NCI-H345 treated with DMSO at 0.1 percent for 48 hours (cell line): ENCODE data around the gene SLC27A2.

Experiments
- DNase-seq: peaks from one replicate; lab custom pipeline; 2025; ENCODE audit not compliant: unreplicated experiment; lab: John Stamatoyannopoulos, UW

Gene SLC27A2

DNA sequence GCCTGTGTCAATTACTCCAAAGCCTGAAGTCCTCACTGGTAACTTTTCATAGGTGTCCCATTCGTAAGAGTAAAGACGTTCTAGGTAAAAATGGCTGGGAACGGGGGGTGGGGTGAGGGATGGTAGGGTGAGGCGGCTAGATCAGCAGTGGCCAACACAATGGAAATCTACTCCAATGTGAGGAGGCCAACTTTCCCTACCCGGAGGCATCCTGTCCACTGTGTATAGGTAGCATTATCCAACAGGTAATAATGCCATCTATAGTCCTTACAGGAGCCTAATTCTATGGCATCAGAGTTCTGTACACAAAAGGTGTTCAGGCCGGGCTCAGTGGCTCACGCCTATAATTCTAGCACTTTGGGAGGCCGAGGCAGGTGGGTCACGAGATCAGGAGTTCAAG lies 54.4 kb downstream of the SLC27A2 start:
- DNase-seq = no peak

DNA sequence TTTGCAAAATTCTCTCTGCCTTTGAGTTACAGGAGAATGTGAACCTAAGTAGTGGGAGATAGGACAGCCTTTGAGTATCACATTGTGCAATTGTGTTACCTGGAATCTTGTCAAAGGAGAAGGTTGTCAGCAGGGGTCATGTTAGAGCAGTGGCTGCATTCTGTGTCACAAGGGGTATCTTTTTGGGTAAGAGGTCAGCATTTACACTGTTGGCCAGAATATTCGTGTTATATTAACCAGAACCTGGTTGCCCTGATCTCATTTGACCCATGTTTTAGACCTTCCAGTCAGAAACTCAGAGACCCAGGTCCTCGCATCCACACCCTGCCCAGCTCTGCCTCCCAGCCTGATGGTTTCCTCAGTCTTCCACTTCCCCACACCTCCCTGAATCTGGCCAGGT lies 56.3 kb downstream of the SLC27A2 start:
- DNase-seq = no peak

DNA sequence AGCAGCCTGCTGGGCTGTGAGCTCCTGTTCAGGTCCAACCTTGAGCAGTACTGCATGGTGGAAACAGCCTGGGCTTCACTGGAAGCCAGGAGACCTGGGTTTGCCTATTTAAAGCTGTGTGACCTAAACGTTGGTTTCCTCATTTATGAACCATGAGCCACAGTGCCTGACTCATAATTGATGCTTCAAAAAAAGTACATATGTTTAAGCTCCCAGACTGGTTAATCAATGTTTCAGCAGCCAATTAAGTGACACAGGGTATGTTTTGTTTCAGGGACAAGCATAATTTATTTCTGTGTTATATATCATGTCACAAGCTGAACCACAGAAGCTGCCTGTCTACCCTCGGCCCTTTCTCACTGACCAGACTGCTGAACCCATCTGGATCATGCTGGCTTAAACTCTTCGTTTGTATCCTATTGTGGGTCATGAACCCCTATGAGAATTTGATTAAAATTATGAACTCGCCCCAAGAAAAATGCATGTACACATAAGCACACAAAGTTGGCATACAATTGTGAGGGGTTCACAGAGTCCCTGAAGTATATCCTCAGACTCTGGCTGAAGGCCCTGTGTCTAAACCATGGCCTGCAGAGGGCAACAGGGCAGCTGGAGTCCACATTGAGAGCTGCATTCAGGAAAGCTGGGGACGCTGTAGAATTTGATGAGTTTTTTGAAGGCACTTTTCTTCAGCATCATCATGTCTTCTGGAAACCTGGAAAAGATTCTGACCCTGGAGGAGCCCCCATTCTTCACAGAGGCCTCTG lies 59.9 kb downstream of the SLC27A2 start:
- no peak for DNase-seq

DNA sequence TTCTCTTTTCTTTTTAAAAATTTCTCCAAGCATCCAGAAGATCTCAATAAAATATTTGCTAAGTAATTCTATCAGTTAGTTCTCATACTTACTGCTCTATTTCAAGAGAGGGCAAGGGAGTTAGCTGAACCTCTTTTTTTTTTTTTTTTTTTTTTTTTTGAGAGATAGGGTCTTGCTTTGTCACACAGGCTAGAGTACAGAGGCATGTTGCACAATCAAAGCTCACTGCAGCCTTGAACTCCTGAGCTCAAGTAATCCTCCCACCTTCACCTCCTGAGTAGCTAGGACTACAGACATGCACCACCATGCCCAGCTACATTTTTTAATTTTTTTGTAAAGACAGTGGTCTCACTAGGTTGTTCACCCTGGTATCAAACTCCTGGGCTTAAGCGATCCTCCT lies 62.2 kb downstream of the SLC27A2 start:
- DNase-seq = no peak

DNA sequence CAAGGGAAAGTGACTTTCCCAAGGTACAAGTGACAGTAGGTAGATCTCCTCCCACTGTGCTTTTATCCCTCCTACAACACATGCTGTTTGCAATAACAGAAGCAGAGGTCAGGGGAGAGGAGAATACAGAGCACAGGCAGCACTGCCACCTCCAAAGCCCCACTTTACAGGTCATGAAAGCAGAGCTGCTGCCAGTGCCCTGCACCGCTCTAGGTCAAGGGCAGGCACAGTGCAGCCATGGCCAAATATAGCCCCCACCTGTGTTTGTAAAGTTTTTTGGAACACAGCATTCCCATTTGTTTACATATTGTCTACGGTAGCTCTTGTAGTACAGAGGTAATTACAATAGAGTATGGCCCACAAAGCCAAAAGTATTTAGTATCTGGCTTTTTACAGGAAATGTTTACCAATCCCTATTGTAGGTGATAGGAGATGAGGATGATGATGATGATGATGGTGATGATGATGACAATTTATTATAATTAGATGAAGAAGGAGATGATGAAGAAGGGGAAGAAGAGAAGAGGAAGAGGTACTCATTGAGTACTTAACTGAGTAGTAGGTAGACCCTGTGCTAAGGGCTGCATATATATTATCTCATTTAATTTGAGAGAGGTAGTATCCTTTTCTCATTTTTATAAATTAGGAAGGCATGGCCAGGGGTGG lies 63.1 kb downstream of the SLC27A2 start:
- no peak for DNase-seq

DNA sequence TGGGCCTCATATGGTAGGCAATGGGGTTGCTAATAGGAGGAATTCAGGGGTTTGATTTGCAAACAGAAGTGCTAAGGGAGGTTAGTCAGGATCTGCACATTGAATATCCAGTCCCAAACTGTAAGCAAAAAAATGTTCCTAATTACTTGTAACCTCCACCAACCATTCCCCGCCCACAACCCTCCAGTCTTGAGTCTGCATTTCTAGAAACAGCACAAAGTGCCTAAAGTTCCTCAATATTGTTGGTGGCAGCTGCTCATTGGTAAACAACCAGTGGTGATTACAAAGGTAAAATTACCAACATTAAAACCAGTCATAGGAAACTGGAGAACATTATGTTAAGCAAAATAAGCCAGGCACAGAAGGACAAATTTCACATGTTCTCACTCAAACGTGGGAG lies 64.6 kb downstream of the SLC27A2 start:
- no peak for DNase-seq

DNA sequence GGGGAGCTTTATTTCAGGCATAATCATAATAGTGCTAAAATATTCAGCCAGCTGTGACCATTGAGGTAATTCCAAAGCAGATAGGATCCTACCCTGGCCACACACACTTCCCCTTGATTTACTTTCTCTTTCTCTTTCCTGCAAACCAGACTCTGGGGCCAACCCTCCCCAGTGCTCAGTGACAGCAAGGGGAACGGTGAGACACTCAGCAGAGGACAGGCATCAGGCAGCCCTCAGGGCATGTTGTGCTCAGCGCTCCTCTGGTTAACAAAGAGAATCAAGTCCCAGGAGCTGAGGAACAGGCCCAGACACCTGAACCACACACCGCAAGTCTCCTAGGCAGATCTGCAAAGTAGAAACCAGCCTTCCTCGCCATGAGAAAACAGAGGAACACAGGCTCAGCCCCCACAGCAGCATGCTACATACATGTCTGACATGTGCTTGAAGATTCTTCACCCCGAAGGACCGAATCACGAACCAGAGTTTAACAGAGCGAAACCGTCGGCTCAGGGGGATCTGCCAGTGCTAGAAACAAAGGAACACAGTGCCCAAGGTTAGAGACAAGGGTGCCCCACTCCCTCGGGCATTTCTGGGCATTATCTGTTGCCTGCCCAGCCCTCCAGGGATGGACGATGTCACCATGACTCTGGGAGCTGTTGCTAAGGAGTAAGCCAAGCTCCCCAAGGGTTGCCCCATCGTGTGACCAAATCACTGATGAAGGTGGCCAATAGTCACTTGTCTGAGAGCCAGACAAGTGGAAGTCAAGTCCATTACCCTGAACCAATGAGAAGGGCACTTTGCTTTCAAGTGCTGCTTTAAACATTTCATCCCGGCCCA lies 66.0 kb downstream of the SLC27A2 start:
- DNase-seq = no peak

DNA sequence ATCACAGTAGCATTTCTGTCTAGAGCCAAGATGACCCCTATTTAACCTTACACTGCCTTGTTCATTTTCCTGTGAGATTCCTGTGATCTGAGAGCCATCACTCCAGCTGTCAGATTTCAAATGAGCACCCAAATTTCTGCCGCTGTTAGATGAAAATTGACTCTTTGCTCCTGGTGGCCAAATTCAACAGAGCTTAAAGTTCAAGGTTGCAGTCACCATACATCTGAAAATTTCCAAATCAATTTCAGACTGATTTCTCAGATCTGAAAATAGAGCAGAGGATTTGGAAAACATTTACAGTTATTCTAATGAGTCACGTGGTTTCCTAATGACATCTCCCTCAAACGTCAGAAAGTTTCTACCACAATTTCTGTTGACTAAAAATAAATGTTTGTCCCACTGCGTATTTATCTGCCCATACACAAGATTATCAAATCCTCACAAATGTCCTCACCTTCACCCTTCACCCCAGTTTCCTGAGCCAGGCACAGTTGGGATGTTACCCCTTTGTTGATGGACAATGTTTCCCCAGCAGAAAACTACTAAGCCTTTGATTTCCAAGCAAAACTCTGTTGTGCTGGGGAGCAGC lies 67.1 kb downstream of the SLC27A2 start:
- no peak for DNase-seq

DNA sequence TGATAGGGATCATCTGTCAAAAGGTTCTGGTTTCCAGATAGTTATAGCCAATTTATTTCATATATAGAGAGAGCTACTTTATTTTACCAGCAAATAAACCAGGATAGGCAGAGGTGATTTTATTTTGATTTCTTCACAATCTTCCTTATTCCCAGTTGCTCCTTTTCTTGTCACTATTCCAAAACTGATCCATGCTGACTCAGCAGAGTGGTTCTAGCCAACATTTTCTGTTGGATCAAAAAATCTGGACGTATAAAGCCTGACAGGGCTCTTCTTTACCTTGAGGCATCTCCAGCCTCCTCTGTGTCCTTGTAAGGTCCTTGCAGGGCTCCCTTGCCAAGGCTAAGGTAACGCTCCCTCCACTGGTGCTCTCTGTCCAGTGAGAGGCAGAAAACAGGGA lies 67.7 kb downstream of the SLC27A2 start:
- DNase-seq = no peak

DNA sequence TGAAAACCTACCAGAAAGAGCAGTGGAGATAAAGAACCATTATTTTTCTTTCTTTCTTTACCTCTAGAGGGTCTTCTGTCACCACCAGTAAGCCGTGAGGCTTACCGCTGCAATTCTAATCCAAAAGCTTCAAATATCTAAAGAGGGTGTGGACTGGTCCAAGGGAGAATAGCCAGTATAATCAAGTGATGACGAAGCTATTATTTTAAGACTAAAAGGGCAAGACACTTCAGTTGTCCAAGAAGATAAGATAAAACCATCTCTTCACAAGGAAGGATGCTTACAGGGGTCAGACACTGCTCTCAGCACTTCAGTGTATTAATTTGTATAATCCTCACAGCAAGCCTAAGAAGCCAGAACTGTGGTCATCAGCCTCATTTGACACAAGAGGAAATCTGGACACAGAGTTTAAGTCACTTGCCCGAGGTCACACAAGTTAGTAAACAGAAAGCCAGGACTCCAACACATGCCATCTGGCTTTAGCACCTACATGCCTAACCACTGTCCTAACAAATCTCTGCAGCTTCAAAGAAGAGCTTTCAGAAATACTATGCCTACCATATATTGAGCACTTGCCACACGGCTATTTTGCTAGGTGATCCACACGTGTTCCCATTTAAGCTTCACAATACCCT lies 68.9 kb downstream of the SLC27A2 start:
- DNase-seq = no peak

DNA sequence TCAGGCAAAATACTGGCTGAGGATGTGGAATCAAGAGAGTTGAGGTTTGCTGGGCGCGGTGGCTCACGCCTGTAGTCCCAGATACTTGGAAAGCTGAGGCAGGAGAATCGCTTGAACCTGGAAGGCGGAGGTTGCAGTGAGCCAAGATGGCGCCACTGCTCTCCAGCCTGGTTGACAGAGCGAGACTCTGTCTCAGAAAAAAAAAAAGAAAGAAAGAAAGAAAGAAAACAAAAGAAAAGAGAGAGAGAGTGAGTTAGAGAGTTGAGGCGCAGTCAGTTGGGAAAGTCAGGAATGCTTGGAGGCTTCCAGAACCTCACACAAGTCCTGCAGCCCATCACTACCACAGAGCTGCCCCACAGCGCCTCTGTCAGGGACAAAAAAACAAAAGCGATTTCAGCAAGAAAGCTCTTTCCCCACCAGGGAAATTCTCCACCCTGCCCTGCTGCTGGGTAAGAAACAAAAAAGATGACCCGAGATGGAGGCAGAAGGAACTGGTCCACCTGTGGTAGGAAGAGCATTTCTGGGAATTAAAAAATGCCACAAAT lies 69.7 kb downstream of the SLC27A2 start:
- no peak for DNase-seq

DNA sequence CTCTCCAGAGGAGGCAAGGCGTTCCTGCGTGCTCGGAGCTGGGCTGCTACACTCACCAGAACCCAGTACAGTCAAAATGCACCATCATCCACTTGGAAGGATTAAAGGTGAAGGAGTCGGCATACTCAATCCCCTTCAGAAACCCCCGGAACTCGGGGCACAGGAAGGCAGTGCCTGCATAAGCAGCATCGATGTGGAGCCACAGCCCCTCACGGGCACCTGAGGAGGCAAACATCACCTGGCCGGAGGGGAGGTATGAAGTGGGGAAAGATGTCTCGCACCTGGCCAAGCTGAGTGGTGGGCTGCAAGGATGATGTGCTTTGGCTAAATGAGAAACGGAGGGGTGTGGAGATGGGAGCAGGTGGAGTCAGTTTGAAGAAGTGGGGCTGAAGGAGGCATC lies 70.6 kb downstream of the SLC27A2 start:
- no peak for DNase-seq

DNA sequence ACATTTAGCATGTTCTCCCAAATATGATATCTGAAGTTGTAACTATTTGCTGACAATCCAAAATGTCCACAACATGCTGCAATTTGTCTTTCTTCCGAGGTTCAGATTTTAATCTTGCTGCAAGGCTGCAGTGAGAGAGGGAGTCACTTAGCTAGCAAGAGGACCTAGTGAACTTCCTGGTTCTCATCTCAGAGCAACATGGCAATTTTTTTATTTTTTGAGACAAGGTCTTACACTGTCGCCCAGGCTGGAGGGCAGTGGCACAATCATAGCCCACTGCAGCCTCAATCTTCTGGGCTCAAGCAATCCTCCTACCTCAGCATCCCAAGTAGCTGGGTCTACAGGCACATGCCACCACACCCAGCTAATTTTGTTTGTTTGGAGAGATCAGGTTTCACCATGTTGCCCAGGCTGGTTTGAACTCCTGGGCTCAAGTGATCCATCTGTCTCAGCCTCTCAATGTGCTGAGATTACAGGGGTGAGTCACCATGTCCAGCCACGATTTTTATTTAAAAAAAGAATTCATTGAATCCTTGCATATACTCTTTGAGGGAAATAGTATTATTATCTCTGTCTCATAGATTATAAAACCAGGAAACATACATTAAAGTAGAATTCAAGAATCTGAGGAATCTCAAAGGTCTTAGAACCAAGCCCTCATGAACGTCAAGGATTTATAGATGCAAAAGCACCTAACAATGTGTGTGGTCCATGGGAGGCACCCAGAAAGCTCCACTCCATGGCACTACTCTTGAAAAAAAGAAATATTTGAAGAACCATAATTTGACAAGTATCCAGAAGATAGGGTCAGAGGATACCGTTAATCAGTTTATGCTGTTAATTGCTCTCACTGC lies 74.4 kb downstream of the SLC27A2 start:
- no peak for DNase-seq

DNA sequence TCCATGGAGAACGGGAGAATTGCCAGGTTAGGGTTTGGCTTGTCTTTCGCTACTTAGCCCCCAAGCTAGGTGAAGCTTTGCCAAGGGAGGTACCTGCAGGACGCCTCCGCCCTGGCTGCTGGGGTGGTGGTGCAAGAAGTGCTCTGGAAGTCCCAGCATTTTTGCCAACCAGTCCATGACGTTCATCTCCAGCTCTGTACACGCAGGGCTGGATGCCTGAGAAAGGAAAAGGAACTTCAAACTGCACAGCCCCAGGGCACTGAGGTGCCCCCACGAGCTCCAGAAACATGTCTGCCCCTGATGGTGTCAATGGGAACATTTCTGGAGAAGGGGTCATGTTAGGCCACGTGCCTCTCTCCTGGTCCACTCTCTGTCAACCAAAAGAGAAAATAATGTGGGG lies 75.3 kb downstream of the SLC27A2 start:
- no peak for DNase-seq

DNA sequence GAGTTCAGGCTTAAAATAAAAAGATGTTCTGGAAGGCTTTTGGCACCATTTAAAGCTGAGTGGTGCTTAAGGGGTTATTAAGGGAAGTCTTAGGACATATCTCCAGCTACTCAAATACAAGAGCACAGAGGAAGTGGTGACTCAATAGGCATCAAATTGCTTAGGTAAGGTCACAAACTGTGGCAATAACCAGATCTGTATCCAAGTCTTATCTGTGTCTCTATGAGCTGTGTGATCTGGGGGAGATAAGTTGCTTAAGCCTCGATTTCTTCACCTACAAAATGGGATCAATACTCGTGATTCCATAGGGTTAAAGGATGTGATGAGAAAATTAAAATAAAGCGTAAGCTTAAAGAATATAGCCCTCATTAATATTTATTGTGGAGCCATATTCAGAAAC lies 75.9 kb downstream of the SLC27A2 start:
- DNase-seq = no peak

DNA sequence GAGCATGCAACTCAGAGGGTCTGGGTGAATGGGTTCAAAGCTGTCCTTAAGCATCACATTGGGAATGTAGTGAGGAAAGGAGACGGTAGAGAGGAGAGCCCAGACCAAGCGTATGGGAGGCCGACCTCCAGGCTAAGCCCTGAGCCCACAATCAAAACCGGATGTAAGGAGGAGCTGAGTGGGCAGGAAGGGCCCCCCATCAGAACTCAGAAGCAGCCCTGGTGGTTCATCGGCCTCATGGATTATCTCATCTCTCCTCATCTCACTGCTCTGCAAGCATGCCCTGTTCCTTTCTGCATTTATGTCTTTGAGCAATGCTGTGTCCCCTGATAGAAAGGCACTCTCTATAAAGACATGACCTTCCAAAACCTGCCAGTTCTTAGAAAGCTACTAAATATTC lies 77.3 kb downstream of the SLC27A2 start:
- no peak for DNase-seq

DNA sequence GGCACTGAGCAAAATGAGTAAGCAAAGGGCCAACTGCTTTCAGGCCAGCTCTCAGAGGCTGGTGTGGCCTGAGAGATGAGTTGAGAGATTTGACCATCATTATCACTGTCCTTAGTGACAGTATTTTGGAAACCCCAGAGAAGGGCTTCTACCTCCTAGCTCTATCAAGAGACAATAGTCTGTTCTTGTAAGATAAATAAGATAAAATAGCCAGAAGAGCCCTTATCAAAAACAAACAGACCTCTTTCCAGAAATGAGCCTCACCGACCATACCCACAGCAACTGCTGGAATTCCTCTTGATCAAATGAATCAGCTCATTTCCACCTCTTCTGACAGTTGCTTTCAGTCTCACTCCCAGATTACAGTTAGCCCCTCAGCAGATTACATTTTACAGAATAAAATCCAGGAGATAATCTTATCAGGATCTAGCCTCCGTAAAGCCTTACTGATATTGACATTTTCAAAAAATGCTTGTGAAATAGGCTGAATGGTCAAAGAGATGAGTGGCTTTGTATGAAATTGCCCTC lies 79.0 kb downstream of the SLC27A2 start:
- DNase-seq = no peak

DNA sequence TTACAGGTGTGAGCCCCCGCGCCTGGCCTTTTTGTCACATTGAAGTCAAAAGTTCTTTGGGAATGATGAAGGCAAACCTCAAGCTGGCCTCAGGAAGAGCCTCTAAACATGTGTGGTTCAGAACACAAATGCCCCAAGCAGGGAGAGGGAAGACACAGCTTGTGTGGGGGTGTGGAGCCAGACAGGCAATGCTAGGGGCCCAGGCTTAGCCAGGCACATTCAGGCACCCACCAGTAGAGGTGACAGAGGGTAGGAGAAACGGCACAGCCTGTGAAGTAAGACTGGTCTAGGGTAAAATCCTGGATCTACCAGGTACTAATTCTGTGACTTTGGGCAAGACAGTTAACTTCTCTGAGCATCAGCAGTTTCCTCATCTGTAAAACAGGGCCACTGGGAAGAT lies 80.0 kb downstream of the SLC27A2 start:
- DNase-seq = no peak

DNA sequence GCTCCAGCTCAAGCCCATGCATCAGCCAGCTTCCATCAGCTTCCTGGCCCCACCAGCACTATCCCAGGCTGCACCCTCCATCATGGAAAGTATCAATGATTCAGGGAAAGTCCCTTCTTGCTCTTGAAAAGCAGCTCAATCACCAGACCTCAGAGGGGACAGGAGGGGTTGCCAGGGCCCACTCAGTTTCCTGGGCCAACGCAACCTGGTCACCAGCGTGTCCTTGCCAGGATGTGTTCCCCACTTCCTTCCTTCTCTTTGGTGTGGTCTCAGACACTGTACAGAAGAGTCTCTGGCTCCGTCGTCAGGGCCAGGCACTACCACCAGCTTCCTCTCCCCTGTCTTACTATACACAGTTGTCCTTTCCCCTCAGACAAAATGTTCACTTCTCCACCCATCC lies 80.5 kb downstream of the SLC27A2 start:
- no peak for DNase-seq

DNA sequence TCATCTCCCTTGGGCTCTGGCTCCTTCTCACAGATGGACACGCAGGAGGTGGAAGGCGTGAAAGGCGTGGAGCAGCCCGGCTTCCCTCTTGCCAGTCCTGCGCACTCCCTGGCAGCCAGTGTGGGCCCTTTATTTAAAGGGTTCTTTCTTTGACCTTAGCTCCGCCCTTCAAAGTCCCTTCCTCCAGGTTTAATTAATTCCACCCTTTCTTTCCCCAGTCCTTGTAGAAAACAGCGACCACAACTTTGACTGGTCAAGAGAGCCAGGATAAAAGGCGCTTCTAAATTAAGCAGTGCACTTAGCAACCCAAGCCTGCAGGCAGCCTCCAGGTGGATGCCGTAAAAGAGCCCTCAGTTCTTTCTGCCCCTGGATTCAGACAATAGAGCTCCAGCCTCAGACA lies 83.6 kb downstream of the SLC27A2 start, which contains the start of gene HDC:
Gene HDC (minus strand): TSS at position 107 of the 400 bp plus-strand sequence. CDS start 103 bp downstream, at position 4.
- no peak for DNase-seq
